NCI-H1092 (cell line): ENCODE data around the gene LRCH2.
"Not testable (repeated sequence)": the region's sequence is repeated elsewhere in the genome, so short reads cannot be mapped to it uniquely, and the experiment has no call there.

Source experiments
- DNase-seq: peaks from one replicate; lab custom pipeline; 2025; lab: John Stamatoyannopoulos, UW

The LRCH2 gene

GRCh38 chrX:115233497-115234455, at the start of gene LRCH2:
Gene LRCH2 (minus strand): TSS chrX:115234096. CDS start chrX:115234041, 55 bp downstream.
- DNase-seq, result peak; percentile 62

- DNase-seq, result no peak
These were observed 35.3 kb upstream of the LRCH2 start for GRCh38 chrX:115269051-115269683.

GRCh38 chrX:115268421-115268820, 34.5 kb upstream of the LRCH2 start:
- no peak for DNase-seq

- no peak for DNase-seq
These were observed 32.4 kb upstream of the LRCH2 start for GRCh38 chrX:115266300-115266699.

GRCh38 chrX:115264009-115264408, 30.1 kb upstream of the LRCH2 start:
- DNase-seq, result no peak

GRCh38 chrX:115261148-115261547, 27.3 kb upstream of the LRCH2 start:
- no peak for DNase-seq

GRCh38 chrX:115260330-115260729, 26.4 kb upstream of the LRCH2 start:
- no peak for DNase-seq

- no peak for DNase-seq
These were observed 25.5 kb upstream of the LRCH2 start for GRCh38 chrX:115259238-115259875.

GRCh38 chrX:115257711-115258110, 23.8 kb upstream of the LRCH2 start:
- DNase-seq, result no peak

- DNase-seq, result no peak
These were observed 21.1 kb upstream of the LRCH2 start for GRCh38 chrX:115255003-115255402.

GRCh38 chrX:115251458-115252233, 17.8 kb upstream of the LRCH2 start:
- DNase-seq, result no peak

- no peak for DNase-seq
These were observed 3.2 kb upstream of the LRCH2 start for GRCh38 chrX:115237056-115237455.

- no peak for DNase-seq
These were observed 2.7 kb upstream of the LRCH2 start for GRCh38 chrX:115236560-115236959.

- no peak for DNase-seq
These were observed 565 bp upstream of the LRCH2 start for GRCh38 chrX:115234461-115234860.

GRCh38 chrX:115232933-115233496, 881 bp downstream of the LRCH2 start:
- no peak for DNase-seq

GRCh38 chrX:115229337-115230003, 4.4 kb downstream of the LRCH2 start:
- no peak for DNase-seq

GRCh38 chrX:115226929-115227328, 7.0 kb downstream of the LRCH2 start:
- DNase-seq, result peak; percentile 25

GRCh38 chrX:115217346-115217745, 16.6 kb downstream of the LRCH2 start:
- DNase-seq, result not testable (repeated sequence)

- no peak for DNase-seq
These were observed 19.3 kb downstream of the LRCH2 start for GRCh38 chrX:115214605-115215004.

GRCh38 chrX:115214151-115214550, 19.7 kb downstream of the LRCH2 start:
- no peak for DNase-seq

GRCh38 chrX:115209547-115209946, 24.3 kb downstream of the LRCH2 start:
- not testable (repeated sequence) for DNase-seq
